Measurements from ENCODE around the gene FER.
"Not testable (repeated sequence)": the region's sequence is repeated elsewhere in the genome, so short reads cannot be mapped to it uniquely, and the experiment has no call there.

The FER gene

DNA sequence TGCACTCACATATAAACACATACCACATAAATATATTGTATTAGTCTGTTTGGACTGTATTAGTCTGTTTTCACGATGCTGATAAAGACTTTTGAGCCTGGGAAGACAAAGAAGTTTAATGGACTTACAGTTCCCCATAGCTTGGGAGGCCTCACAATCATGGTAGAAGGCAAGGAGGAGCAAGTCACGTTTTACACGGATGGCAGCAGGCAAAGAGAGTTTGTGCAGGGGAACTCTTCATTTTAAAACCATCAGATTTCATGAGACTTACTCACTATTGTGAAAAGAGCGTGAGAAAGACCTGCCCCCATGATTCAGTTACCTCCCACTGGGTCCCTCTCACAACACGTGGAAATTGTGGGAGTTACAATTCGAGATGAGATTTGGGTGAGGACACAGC is 133.4 kb downstream of the FER start:
- no peak for DNase-seq (ENCODE audit: low read depth)

DNA sequence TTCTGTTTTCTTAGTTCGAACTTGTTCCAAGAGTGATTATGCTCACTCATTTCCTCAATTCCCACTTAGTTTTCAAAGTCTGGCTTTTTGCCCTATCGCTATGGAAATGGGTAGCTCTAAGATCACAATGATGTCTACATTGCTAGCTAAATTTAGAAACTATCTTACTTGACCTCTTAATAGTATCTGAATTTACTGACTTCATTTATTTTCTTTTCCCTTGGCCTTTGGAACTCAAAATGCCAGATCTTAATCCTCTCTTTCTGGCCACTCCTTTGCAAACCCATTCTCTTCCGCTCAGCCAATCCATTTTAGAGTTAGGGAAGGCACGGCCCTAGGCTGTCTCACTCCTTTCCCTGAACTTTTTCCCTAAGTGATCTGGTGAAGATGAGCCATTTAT is 137.0 kb downstream of the FER start:
- DNase-seq (ENCODE audit: low read depth), result no peak

GRCh38 chr5:108898257-108898656 is 150.6 kb downstream of the FER start:
- no peak for DNase-seq (ENCODE audit: low read depth)

DNA sequence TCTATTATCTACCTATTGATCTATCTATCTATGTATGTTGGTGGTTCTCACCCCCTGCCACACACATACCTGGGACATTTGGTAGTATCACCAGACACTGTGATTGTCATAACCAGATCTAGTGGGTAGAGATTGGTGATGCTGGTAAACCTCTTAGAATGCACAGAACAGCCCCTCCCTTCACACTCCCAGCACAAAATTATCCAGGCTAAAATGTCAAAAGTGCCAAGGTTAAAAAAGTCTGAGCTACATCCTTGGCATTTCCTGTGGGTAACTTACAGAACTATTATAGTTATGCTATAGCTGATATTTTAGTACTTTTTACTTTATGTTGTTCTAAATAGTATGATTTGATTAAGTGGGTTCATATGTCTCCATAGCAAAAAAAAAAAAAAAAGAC is 151.0 kb downstream of the FER start:
- no peak for DNase-seq (ENCODE audit: low read depth)

GRCh38 chr5:108899244-108899643 is 151.5 kb downstream of the FER start:
- DNase-seq (ENCODE audit: low read depth), result not testable (repeated sequence)

- no peak for DNase-seq (ENCODE audit: low read depth)
These were observed 153.0 kb downstream of the FER start for GRCh38 chr5:108900668-108901067.

- no peak for DNase-seq (ENCODE audit: low read depth)
These were observed 158.1 kb downstream of the FER start for GRCh38 chr5:108905805-108906204.

GRCh38 chr5:108910627-108911026 is 162.9 kb downstream of the FER start:
- no peak for DNase-seq (ENCODE audit: low read depth)

GRCh38 chr5:108911055-108911454 is 163.4 kb downstream of the FER start:
- no peak for DNase-seq (ENCODE audit: low read depth)

DNA sequence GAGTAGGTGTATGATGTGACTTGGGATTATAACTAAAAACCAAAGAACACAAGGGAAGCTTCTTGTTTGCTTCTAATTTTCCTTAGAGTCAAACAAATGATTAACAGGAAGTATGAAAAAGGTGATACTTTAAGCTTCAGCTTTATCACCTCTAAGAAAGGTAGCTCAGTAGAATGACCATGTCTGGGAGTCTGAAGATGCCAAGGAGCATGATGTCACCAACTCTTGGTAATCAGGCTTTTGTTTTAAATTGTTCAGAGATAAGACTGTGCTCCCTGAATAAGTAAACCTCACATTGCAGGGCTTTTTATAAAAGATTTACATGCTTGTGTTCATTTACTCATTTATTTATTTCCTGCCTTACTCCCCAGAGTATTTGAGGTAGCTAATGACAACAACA is 169.9 kb downstream of the FER start:
- DNase-seq (ENCODE audit: low read depth), result no peak

GRCh38 chr5:108919591-108920326 is 172.1 kb downstream of the FER start:
- no peak for DNase-seq (ENCODE audit: low read depth)

DNA sequence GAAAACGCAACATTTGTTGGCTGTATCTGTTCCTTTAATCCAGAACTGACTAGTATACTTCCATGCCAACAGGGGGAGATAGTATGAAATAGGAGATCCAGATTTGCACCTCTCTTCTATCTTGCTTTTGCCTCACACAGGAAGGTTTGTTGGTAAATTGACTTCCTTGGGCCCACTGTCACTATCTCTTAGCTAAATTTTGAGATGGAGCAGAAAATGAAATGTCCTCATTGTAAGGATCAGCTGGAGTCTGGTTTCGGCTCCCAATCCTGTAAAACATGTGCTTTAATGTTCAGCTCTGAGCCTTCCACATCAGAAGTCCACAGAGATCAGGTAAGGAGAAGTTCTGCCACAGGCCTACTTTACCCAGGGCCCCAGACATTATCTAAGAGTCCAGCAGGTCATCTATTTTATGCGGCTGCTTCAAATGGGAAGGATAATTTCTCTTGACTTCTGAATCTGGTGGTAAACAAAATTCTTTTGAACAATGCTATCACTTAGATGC is 176.8 kb downstream of the FER start:
- no peak for DNase-seq (ENCODE audit: low read depth)

- no peak for DNase-seq (ENCODE audit: low read depth)
These were observed 177.4 kb downstream of the FER start for GRCh38 chr5:108925073-108925472.

DNA sequence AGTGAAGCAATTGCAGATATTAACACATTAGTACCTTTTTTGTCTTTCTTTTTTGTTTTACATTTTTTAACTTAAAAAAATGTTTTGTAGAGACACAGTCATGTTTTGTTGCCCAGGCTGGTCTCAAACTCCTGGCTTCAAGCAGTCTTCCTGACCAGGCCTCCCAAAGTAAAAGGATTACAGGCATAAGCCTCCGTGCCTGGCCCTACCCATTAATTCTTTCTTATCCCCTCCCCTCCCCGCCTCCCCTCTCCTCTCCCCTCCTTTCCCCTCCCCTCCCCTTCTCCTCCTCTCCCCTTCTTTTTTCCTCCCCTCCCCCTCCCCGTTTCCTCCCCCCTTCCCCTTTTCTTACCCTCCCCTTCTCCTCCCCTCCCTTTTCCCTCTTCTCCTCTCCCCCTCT is 182.4 kb downstream of the FER start:
- no peak for DNase-seq (ENCODE audit: low read depth)

DNA sequence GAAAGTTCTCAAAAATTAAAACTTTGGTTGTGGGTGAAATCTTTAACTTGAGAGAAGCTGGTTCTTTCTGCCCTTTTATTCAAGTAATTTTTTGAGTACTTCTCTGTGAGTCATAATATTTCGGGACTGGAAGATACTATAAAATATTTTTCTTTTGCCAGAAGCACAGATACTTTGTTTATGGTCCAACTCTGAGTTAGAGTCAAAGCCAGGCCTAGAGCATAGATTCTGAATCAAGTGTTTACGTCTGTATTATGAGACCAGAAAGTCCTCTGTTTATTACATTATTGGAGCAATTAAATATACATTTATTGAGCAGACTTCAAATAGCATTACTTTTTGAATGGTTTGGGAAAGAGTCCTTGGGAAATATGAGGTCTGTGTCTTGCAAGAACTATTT is 187.9 kb downstream of the FER start:
- no peak for DNase-seq (ENCODE audit: low read depth)

DNA sequence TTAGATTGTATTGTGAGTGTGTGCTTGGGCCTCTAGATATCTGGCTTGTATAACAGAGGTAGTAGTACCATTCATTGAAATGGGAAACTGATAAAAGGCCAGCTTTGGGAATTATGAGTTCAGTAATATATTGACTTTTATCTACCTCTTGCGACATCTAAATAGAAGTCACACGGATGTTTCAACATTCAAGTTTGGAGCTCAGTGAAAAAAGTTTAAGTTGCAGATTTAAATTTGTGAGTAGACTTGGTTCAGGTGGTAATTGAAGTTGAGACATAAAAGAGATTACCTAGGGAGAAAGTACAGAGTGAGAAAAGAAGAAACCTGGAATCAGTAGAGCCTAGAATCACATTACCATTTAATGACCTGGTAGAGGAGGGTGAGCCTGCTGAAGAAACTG is 189.5 kb downstream of the FER start:
- no peak for DNase-seq (ENCODE audit: low read depth)

DNA sequence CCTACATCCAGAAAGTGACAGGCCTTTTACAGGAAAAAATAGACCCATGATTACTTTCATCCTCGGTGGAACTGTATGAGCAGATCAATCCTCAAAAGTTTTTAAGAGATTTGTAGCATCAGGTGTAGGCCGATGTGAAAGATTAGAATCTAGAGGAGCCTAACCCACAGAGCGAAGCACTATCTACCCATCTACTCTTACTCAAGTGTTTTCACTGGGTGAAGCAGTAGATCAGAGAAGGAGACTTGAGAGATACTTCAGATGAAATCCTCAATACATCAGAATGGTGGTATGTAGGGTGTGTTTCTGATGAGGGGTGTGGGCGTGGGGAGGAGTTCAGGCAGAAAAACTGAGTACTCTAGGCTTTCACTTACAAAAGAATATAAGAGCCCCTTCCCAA is 192.8 kb downstream of the FER start:
- DNase-seq (ENCODE audit: low read depth), result no peak

- DNase-seq (ENCODE audit: low read depth), result no peak
These were observed 194.0 kb downstream of the FER start for GRCh38 chr5:108941746-108942145.

DNA sequence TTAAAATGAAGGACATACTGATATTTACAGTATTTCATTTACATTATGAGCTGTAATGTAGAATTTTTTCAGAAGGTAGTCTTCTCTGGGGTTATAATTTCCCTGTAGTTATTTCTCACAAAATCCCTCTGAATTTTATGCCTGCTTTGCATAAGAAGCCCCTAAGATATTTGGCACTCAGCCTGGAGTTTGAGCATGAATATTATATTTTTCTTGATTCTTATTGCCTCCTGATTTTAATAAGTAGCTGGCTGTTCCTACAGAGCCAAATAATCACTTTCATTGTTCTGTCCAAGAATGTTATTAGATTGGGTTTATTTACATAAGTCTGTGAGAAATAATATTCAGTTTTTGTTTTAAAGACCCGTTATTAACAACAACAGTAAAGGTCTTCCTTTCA is 195.0 kb downstream of the FER start:
- DNase-seq (ENCODE audit: low read depth), result no peak

DNA sequence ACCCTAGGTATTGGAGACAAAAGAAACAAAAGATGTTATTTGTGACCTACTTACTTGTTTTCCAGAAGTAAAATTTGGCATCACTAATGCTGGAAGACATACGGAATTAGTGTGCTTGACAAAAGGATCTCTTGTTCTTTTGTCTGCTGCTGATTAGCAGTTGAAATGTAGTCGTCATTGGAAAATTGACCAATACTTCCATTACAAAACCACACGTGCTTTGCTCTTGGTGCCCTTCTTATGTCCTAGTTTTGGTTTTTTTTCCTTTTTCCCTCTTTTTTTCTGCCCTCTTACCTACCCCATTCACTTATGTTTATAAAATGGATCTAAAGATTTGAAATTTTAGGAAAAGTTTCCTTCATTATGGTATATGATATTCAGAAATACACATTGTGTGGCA is 197.4 kb downstream of the FER start:
- no peak for DNase-seq (ENCODE audit: low read depth)

- no peak for DNase-seq (ENCODE audit: low read depth)
These were observed 198.3 kb downstream of the FER start for GRCh38 chr5:108946008-108946407.

GRCh38 chr5:108947164-108947563 is 199.5 kb downstream of the FER start:
- no peak for DNase-seq (ENCODE audit: low read depth)

DNA sequence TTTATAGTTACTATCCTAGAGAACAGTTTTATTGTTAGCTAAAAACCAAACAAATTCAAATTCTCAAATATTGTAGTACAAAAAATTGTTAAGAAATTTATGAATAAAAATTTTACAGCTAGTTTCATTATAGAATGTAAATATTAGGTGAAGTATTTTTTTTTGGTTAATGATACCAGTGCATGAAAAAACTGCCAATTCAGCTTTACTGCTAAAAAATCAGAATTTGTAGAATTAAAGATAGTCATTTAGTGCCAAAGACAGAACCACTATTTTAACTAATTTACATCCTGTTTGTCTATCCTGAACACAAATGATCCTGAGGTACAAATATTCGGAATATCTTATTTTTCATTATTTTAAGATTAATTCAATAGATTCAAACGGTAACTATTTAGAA is 202.6 kb downstream of the FER start:
- no peak for DNase-seq (ENCODE audit: low read depth)

GRCh38 chr5:108953940-108954339 is 206.2 kb downstream of the FER start:
- no peak for DNase-seq (ENCODE audit: low read depth)

Measured in activated T-cell treated with anti-CD3 and anti-CD28 coated beads for 24 hours (primary cell).